Ascending aorta (tissue), 2 donors: ENCODE data around the gene NABP1. TPM values are rescaled to one million over a fixed set of nuclear protein-coding genes. Genes with fewer than 3 reads are reported as not detected.
A peak's percentile ranks its signal among the peaks of the same experiment; 100 is the strongest.

Source experiments
- DNase-seq, 2 donors: peaks; one replicate each; pipeline ENCODE4 v3.0.0-alpha.2; 2019; ENCODE audit warnings: low spot score in 2 of 2
- H3K27ac ChIP-seq, 2 donors: fragments of 200-600 bp; sonication (generic); one replicate each; pipeline ENCODE4 v1.5.1; 2016 to 2017; ENCODE audit warnings: mild to moderate bottlenecking in 1 of 2
- H3K27me3 ChIP-seq: fragments of 200-600 bp; sonication (generic); one replicate; pipeline ENCODE4 v1.5.1; 2017
- H3K36me3 ChIP-seq, 2 donors: fragments of 200-600 bp; sonication (generic); one replicate each; pipeline ENCODE4 v1.5.1; 2016
- H3K4me1 ChIP-seq, 2 donors: fragments of 200-600 bp; sonication (generic); one replicate each; pipeline ENCODE4 v1.5.1; 2016 to 2017; ENCODE audit warnings: mild to moderate bottlenecking in 1 of 2
- H3K4me3 ChIP-seq, 2 donors: fragments of 200-600 bp; sonication (generic); one replicate each; pipeline ENCODE4 v1.5.1; 2016 to 2017; ENCODE audit warnings: mild to moderate bottlenecking in 1 of 2
- H3K9me3 ChIP-seq, 2 donors: fragments of 200-600 bp; sonication (generic); one replicate each; pipeline ENCODE4 v1.5.1; 2016
- intact Hi-C: fragments of 100-400 bp; cut with DNase I; formaldehyde crosslinking; loops from one replicate; pipeline ENCODE4 v1.15.1; 2023
- total RNA-seq: library from RNA; depleted of rRNA; stranded (reverse); fragments of >200 nt; gene quantifications from one replicate; pipeline ENCODE4 v1.1.0, GENCODE V29; 2016
- TF ChIP-seq, protein P1 (sequence below), 3 experiments: fragments of 200-600 bp in 2 of 3; fragments of 450-650 bp in 1 of 3; sonication (generic) in 2 of 3; IDR thresholded peaks; one replicate each; pipeline ENCODE4 v1.5.1; 2016 to 2019; ENCODE audit warnings: antibody characterized with exemption in 3 of 3, mild to moderate bottlenecking in 1 of 3, moderate library complexity in 1 of 3

Gene NABP1
- total RNA-seq, 1 donor from 2014 or later = 38.5 TPM

DNA sequence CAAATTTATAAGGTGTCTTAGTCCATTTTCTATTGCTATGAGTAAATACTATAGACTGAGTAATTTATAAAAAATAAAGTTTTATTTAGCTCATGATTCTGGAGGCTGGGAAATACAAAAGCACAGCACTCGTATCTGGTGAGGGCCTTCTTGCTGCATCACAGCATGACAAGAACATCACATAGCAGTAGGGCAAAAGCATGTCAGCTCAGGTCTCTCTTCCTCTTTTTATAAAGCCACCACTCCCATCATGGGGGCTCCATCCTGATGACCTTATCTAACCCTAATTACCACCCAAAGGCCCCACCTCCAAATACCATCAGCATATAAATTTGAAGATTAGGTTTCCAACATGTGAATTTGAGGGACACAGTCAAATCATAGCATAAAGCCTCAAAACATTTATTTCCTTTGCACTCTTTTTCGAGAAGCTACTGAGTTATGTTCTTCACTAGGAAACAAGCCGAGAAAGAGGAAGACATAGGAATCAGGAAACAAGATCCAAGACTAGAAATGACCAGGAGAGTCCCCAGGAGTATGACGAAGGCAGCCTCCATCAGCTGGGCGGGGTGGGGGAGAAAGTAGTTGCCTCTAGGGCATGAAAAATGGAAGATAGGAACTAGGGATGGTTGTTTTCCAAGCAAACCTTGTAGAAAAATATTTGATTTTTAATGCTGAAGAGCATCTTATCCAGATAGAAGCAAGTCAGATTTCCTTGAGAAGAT lies 24.1 kb upstream of the NABP1 start:
- Histone ChIP-seq H3K27ac (no peak overlapping the region), H3K4me1 (no peaks in the 10 kb centered on the region), H3K36me3 (no peaks in the 10 kb centered on the region), H3K27me3 (no peaks in the 10 kb centered on the region), H3K4me3 (no peak overlapping the region), H3K9me3 (no peaks in the 10 kb centered on the region)
- TF ChIP-seq, protein P1, sequence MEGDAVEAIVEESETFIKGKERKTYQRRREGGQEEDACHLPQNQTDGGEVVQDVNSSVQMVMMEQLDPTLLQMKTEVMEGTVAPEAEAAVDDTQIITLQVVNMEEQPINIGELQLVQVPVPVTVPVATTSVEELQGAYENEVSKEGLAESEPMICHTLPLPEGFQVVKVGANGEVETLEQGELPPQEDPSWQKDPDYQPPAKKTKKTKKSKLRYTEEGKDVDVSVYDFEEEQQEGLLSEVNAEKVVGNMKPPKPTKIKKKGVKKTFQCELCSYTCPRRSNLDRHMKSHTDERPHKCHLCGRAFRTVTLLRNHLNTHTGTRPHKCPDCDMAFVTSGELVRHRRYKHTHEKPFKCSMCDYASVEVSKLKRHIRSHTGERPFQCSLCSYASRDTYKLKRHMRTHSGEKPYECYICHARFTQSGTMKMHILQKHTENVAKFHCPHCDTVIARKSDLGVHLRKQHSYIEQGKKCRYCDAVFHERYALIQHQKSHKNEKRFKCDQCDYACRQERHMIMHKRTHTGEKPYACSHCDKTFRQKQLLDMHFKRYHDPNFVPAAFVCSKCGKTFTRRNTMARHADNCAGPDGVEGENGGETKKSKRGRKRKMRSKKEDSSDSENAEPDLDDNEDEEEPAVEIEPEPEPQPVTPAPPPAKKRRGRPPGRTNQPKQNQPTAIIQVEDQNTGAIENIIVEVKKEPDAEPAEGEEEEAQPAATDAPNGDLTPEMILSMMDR (IDR thresholded peaks at IDR 0.05) = no peak
- intact Hi-C loops = no loop called here
- no peak for DNase-seq

DNA sequence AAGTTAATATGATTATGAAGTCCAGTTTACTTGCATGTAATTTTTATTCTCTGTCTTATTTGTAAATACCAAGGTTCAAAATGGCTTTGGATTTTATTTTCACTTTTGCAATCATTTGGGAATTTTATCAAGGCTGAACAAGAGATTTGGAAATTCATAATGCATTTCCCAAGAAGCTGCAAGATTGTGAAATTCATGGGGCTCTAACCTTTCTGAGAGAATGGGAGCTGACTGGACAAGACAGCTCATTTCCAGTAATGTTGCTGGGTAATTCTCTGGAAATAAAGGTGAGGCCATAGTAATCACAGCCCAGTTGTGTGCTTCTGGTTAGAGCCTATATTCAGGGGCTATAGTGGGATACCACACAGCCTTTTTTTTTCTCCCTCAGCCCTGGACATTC lies 21.5 kb upstream of the NABP1 start:
- H3K27ac ChIP-seq = no peak overlapping the region
- H3K4me1 ChIP-seq = no peaks in the 10 kb centered on the region
- no peaks in the 10 kb centered on the region for H3K9me3 ChIP-seq
- H3K4me3 ChIP-seq = no peak overlapping the region
- H3K27me3 ChIP-seq = no peaks in the 10 kb centered on the region
- H3K36me3 ChIP-seq = no peaks in the 10 kb centered on the region
- DNase-seq = no peak
- intact Hi-C loops = no loop called here
- TF ChIP-seq, protein P1 (IDR thresholded peaks at IDR 0.05) = no peak

DNA sequence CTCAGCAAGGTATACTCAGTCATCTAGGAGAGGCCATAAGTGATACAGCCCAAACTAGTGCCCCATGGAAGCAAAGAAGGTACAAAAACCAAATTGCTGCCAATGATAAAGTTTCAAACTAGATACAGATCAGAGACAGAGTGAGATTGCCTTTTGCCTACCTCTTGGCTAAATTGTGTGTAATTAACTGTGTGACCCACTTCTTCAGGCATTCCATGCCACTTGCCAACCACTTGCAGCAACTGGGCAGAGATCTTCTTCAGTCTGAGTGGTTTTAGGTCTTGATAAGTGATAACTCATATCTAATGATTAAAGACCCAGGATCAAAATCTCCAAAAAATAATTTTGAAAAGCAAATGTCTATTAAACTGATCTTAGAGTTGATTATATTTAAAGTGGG lies 21.1 kb upstream of the NABP1 start:
- Histone ChIP-seq H3K4me1 (no peaks in the 10 kb centered on the region), H3K36me3 (no peaks in the 10 kb centered on the region), H3K9me3 (no peaks in the 10 kb centered on the region), H3K27me3 (no peaks in the 10 kb centered on the region), H3K4me3 (no peak overlapping the region), H3K27ac (peak overlapping the region in 1 of 2 donors; percentile 6)
- no peak for DNase-seq
- TF ChIP-seq, protein P1 (IDR thresholded peaks at IDR 0.05) = no peak
- intact Hi-C loops = no loop called here

DNA sequence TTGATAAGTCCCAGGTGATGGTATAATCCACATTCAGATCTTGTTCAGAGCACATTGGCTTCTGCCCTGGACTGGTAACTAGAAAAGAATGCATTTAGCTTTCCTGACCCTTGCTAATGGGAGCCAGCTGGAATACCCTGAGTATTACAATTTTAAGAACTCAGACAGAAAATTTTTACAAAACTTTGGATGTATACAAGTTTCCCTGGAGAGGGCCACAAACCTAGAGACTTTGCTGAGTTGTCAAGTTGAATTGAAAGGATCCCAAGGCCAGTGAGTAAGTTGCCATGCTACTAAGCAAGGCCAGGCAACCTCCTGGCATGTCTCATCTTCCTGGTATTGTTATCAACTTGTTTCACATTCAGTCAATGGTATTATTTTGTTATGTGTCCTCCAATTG lies 20.0 kb upstream of the NABP1 start:
- no peaks in the 10 kb centered on the region for H3K36me3 ChIP-seq
- TF ChIP-seq, protein P1 (IDR thresholded peaks at IDR 0.05) = no peak
- no peaks in the 10 kb centered on the region for H3K4me1 ChIP-seq
- H3K9me3 ChIP-seq = no peaks in the 10 kb centered on the region
- intact Hi-C loops = no loop called here
- H3K27ac ChIP-seq = no peak overlapping the region
- no peaks in the 10 kb centered on the region for H3K27me3 ChIP-seq
- H3K4me3 ChIP-seq = no peak overlapping the region
- no peak for DNase-seq

DNA sequence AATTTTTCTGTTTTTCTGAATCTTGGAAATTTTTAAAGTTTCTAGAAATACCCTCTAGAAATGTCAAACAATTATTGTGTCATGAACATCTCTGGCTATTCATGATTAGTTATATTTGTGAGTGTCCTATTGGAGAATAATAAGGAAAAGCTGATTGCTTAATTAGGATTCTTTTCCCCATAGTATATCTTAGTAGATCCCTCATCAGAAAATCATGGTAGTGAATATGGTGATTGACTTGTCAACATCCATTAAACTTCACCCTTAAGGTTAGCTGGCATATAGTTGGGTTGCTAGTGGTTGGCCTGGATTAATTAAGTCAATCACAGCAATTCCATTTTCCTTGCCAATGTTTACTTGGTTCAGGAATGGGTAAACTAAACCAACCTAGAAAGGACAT lies 18.7 kb upstream of the NABP1 start:
- no peak overlapping the region for H3K4me3 ChIP-seq
- no peak for DNase-seq
- H3K27me3 ChIP-seq = no peaks in the 10 kb centered on the region
- intact Hi-C loops = no loop called here
- H3K27ac ChIP-seq = no peak overlapping the region
- TF ChIP-seq, protein P1 (IDR thresholded peaks at IDR 0.05) = no peak
- H3K9me3 ChIP-seq = no peaks in the 10 kb centered on the region
- H3K36me3 ChIP-seq = no peaks in the 10 kb centered on the region
- no peaks in the 10 kb centered on the region for H3K4me1 ChIP-seq

DNA sequence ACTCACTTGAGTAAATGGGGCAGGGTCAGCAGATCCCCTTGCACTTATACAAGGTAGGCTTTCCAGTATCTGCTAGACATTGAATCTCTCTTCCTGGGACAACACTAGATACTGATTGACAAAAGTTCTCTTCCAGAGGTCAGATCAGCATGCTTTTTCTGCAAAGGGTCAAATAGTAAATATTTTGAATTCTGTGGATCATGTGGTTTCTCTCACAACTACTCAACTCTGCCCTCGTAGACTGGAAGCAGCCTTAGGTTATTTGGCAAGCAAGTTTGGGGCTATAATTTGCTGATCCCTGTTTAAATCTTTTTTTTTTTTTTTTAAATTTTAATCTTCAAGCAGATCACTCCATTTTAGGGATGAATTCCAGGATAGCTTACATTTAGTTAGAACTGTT lies 17.4 kb upstream of the NABP1 start:
- intact Hi-C loops = no loop called here
- DNase-seq = no peak
- Histone ChIP-seq H3K9me3 (no peaks in the 10 kb centered on the region), H3K36me3 (no peaks in the 10 kb centered on the region), H3K4me1 (no peaks in the 10 kb centered on the region), H3K4me3 (no peak overlapping the region), H3K27me3 (no peaks in the 10 kb centered on the region), H3K27ac (no peak overlapping the region)
- TF ChIP-seq, protein P1 (IDR thresholded peaks at IDR 0.05) = no peak
